HFFc6 (cell line): ENCODE data around the gene CEND1. TPM values are rescaled to one million over a fixed set of nuclear protein-coding genes. Genes with fewer than 3 reads are reported as not detected.

Source experiments
- DNase-seq: peaks from one replicate; pipeline ENCODE4 v3.0.0-alpha.2; 2018
- H3K27ac Mint-ChIP-seq: 2 replicates; pipeline ENCODE4 v1.8.0; 2020; ENCODE audit warnings: mild to moderate bottlenecking, mixed read lengths
- H3K27me3 Mint-ChIP-seq: 2 replicates; pipeline ENCODE4 v1.8.0; 2021; ENCODE audit warnings: mild to moderate bottlenecking, moderate library complexity, mixed read lengths; ENCODE audit not compliant: insufficient read depth
- H3K36me3 Mint-ChIP-seq: 2 replicates; pipeline ENCODE4 v1.8.0; 2021; ENCODE audit warnings: low read depth, mixed read lengths
- H3K4me1 Mint-ChIP-seq: 2 replicates; pipeline ENCODE4 v1.8.0; 2020; ENCODE audit warnings: low read depth, mixed read lengths
- H3K4me3 Mint-ChIP-seq: 2 replicates; pipeline ENCODE4 v1.8.0; 2020; ENCODE audit warnings: mild to moderate bottlenecking, moderate library complexity, mixed read lengths
- H3K9me3 Mint-ChIP-seq: 2 replicates; pipeline ENCODE4 v1.8.0; 2020; ENCODE audit warnings: mild to moderate bottlenecking, mixed read lengths
- CTCF ChIP-seq: fragments of 200-600 bp; sonication (generic); IDR thresholded peaks from 2 replicates; pipeline ENCODE4 v1.5.0; 2021; ENCODE audit warnings: antibody characterized with exemption, mild to moderate bottlenecking
- total RNA-seq, 6 experiments: library from RNA; stranded (reverse); fragmentation: NEBNext Ultra II Directional; extraction: Animal tissue kit (Norgen Biotek cat#: 25700); gene quantifications; 2 replicates in 1 of 6; 3 replicates in 5 of 6; pipeline ENCODE4 v1.2.3, GENCODE V29; 2021

Gene CEND1
- total RNA-seq, 6 experiments from 2014 or later: 8.2 to 12.2 (median 11.0) TPM

GRCh38 chr11:771617-772204 lies 18.2 kb downstream of the CEND1 start:
- Mint-ChIP-seq H3K4me3 (no peak overlapping the region), H3K27me3 (peaks cover 4% of the 10 kb centered on the region; the same call in 1 of the 2 replicates), H3K36me3 (no peaks in the 10 kb centered on the region; the same call in 1 of the 2 replicates), H3K4me1 (peaks cover 17% of the 10 kb centered on the region), H3K27ac (no peak overlapping the region), H3K9me3 (no peaks in the 10 kb centered on the region)
- DNase-seq: no peak
- TF ChIP-seq CTCF: no peak

GRCh38 chr11:770642-771616 lies 19.0 kb downstream of the CEND1 start:
- peaks cover 12% of the 10 kb centered on the region for H3K4me1 Mint-ChIP-seq
- DNase-seq: no peak

GRCh38 chr11:769887-770641 lies 19.8 kb downstream of the CEND1 start:
- Mint-ChIP-seq H3K36me3 (no peaks in the 10 kb centered on the region), H3K27ac (no peak overlapping the region), H3K4me1 (peaks cover 3% of the 10 kb centered on the region), H3K4me3 (no peak overlapping the region), H3K9me3 (no peaks in the 10 kb centered on the region), H3K27me3 (no peaks in the 10 kb centered on the region; the same call in 1 of the 2 replicates)
- no peak for TF ChIP-seq CTCF
- no peak for DNase-seq

More at GRCh38 chr11:770642-771616, 19.0 kb downstream of the CEND1 start:
- Mint-ChIP-seq H3K36me3 (no peaks in the 10 kb centered on the region), H3K9me3 (no peaks in the 10 kb centered on the region), H3K27ac (no peak overlapping the region), H3K4me3 (no peak overlapping the region), H3K27me3 (peaks cover 4% of the 10 kb centered on the region; the same call in 1 of the 2 replicates)
- TF ChIP-seq CTCF: no peak

- Mint-ChIP-seq H3K4me3 (no peak overlapping the region), H3K27ac (no peak overlapping the region), H3K27me3 (peaks cover 16% of the 10 kb centered on the region), H3K9me3 (no peaks in the 10 kb centered on the region; the same call in 1 of the 2 replicates), H3K4me1 (peaks cover 7% of the 10 kb centered on the region), H3K36me3 (peaks cover 7% of the 10 kb centered on the region; the same call in 1 of the 2 replicates)
- no peak for TF ChIP-seq CTCF
- DNase-seq: no peak
Measured at GRCh38 chr11:767238-767637, 22.7 kb downstream of the CEND1 start.

GRCh38 chr11:766936-767210 lies 23.0 kb downstream of the CEND1 start:
- no peak for TF ChIP-seq CTCF
- DNase-seq: no peak
- no peaks in the 10 kb centered on the region; the same call in 1 of the 2 replicates for H3K9me3 Mint-ChIP-seq

More at GRCh38 chr11:766936-767210, 23.0 kb downstream of the CEND1 start:
- Mint-ChIP-seq H3K4me1 (peaks cover 11% of the 10 kb centered on the region), H3K36me3 (peaks cover 8% of the 10 kb centered on the region; the same call in 1 of the 2 replicates), H3K27ac (0 out of 2 replicates have a peak overlapping the region, but pooled peaks have one; percentile 3), H3K27me3 (peaks cover 16% of the 10 kb centered on the region), H3K4me3 (no peak overlapping the region)
